ENCODE results near the gene CCDC57. TPM values are rescaled to one million over a fixed set of nuclear protein-coding genes. Genes with fewer than 3 reads are reported as not detected.

CCDC57 gene
- total RNA-seq, 1 donor from 2014 or later: 40.7 TPM

DNA sequence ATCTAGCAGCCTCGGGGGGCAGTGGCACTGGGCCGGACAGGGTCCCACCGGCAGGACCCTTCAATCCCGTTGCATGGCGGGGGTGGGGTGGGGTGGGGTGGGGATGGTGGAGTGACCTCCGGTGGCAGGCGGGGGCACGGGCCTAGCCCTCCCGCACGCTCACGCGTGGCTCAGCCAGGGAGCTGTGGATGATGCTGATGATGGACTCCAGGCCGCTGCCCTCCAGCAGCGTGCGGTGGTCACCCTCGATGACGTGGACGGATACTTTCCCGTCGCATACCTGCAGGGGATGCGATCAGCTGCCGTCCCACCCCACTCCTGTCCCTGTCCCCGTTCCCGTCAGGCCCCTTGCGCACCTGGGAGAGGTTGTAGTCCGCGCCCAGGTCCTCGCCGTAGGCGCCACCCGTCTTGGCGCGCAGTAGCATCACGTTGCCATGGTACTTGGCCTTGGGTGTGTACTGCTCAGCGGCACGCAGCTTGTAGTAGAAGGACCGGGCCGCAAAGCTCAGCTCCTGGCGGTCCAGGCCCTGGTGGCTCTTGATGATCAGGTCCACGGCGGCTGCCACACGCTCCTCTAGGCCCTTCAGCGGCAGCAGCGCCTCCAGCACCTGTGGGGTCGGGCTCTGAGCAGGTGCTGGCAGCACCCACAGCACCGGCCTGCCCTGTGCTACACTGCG lies 133.5 kb downstream of the CCDC57 start:
- Mint-ChIP-seq H3K27ac (ENCODE audit: unreplicated experiment) (no peak overlapping the region), H3K27me3 (ENCODE audit: unreplicated experiment) (peaks cover 5% of the 10 kb centered on the region), H3K4me3 (ENCODE audit: unreplicated experiment) (no peak overlapping the region), H3K4me1 (ENCODE audit: low read depth, unreplicated experiment) (no peaks in the 10 kb centered on the region), H3K36me3 (ENCODE audit: unreplicated experiment) (no peaks in the 10 kb centered on the region), H3K9me3 (ENCODE audit: unreplicated experiment) (peaks cover 8% of the 10 kb centered on the region)
- no peak for DNase-seq
- TF ChIP-seq, protein P1, sequence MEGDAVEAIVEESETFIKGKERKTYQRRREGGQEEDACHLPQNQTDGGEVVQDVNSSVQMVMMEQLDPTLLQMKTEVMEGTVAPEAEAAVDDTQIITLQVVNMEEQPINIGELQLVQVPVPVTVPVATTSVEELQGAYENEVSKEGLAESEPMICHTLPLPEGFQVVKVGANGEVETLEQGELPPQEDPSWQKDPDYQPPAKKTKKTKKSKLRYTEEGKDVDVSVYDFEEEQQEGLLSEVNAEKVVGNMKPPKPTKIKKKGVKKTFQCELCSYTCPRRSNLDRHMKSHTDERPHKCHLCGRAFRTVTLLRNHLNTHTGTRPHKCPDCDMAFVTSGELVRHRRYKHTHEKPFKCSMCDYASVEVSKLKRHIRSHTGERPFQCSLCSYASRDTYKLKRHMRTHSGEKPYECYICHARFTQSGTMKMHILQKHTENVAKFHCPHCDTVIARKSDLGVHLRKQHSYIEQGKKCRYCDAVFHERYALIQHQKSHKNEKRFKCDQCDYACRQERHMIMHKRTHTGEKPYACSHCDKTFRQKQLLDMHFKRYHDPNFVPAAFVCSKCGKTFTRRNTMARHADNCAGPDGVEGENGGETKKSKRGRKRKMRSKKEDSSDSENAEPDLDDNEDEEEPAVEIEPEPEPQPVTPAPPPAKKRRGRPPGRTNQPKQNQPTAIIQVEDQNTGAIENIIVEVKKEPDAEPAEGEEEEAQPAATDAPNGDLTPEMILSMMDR (IDR thresholded peaks at IDR 0.05; ENCODE audit: partially characterized antibody, unreplicated experiment): no peak

DNA sequence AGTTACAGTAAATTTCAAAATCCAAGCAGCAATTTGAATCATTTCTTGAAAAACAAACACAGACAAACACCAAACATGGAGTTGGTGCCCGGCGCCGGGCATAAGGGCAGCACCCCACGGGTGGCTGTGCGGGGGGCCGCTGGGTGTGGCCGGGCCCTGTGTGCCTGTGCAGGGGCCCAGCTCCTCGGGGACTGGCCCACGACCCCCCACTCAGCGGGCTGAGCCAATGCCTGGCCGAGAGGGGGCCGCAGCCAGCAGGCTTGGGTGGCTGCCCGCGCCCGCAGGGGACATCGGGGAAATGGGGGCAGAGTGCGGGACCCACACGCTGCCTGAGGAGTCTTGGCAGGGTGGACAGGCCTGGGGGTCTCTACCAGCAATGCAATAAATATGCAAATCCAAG lies 134.2 kb downstream of the CCDC57 start:
- peaks cover 8% of the 10 kb centered on the region for H3K9me3 Mint-ChIP-seq (ENCODE audit: unreplicated experiment)
- no peak overlapping the region for H3K4me3 Mint-ChIP-seq (ENCODE audit: unreplicated experiment)
- peaks cover 4% of the 10 kb centered on the region for H3K27me3 Mint-ChIP-seq (ENCODE audit: unreplicated experiment)
- H3K36me3 Mint-ChIP-seq (ENCODE audit: unreplicated experiment): no peaks in the 10 kb centered on the region
- TF ChIP-seq, protein P1 (IDR thresholded peaks at IDR 0.05; ENCODE audit: partially characterized antibody, unreplicated experiment): no peak
- DNase-seq: no peak
- H3K27ac Mint-ChIP-seq (ENCODE audit: unreplicated experiment): peak overlapping the region; percentile 62
- no peaks in the 10 kb centered on the region for H3K4me1 Mint-ChIP-seq (ENCODE audit: low read depth, unreplicated experiment)

DNA sequence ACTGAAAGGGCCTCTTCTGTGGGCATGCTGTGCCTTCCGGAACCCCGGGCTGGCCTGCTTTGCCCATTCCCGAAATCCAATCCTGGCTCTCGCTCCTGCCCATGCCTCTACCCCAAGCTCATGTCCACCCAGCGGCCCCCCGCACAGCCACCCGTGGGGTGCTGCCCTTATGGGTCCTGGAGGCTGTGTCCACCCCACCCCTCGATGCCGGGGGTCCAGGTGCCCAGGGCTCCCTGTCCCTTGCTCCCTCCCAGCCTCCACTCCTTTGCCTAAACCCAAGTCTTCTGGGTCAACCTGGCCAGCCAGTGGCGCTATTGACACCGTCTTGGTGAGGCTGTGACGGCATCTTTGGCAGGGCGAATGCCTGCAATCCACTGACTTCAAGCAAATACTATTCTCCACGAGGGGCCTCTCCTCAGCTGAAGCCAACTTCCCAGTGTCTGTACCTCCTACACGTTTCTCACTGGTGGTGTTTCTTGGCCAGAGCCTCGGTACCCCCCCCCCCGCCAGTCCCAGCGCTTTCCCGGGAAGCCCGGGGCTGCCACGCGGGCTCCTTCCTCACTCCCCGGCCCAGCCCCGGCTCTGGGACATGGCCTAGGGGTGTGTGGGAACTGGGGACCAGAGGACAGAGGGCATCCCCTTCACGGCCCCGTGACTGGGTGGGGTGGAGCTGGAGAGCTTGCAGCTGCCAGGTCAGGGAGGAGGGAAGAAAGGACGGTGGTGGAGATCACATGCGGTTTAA lies 134.9 kb downstream of the CCDC57 start:
- Mint-ChIP-seq H3K9me3 (ENCODE audit: unreplicated experiment) (peaks cover 8% of the 10 kb centered on the region), H3K4me3 (ENCODE audit: unreplicated experiment) (no peak overlapping the region), H3K27me3 (ENCODE audit: unreplicated experiment) (peaks cover 5% of the 10 kb centered on the region), H3K4me1 (ENCODE audit: low read depth, unreplicated experiment) (no peaks in the 10 kb centered on the region), H3K27ac (ENCODE audit: unreplicated experiment) (peak overlapping the region; percentile 62), H3K36me3 (ENCODE audit: unreplicated experiment) (no peaks in the 10 kb centered on the region)
- DNase-seq: no peak
- TF ChIP-seq, protein P1 (IDR thresholded peaks at IDR 0.05; ENCODE audit: partially characterized antibody, unreplicated experiment): no peak

DNA sequence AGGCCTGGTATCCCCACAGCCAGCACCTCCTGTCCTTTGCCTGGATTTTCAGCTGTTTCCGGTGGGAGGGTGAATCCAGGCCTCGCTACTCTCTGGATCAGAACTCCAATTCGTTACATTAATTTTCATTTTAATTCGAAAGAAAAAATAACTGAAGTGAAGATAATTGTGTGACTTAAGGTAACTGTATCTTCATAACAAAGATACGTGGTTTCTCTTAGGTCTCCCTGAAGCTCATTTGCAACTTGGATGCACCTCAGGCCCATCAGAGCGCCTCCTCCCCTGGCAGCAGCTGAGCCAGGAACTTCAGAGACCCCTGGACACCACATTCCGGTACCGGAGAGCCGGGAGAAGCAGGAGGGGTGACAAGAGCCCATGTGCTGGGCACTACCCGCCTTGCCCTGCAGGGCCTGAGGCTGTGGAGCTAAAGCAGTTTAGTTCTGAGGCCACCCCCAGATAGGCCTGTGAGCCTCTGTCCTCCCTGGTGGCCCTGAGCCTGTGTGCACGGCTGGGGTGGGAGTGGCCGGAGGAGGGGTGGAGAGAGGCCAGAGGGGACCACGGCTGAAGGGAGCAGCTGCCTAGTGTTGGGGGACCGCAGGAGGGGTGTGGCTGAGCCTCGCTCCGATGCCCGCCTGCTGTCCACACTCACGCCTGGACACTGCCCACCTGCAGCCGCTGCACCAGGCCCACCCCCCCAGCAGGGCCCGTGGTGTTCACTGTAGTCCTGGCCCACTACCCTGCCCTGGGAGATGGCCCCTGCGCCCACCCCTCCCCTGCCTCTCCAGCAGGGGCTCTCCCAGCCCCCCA lies 135.7 kb downstream of the CCDC57 start:
- no peak overlapping the region for H3K27ac Mint-ChIP-seq (ENCODE audit: unreplicated experiment)
- H3K36me3 Mint-ChIP-seq (ENCODE audit: unreplicated experiment): no peaks in the 10 kb centered on the region
- peak; percentile 55 for DNase-seq
- H3K4me3 Mint-ChIP-seq (ENCODE audit: unreplicated experiment): no peak overlapping the region
- H3K4me1 Mint-ChIP-seq (ENCODE audit: low read depth, unreplicated experiment): no peaks in the 10 kb centered on the region
- peaks cover 8% of the 10 kb centered on the region for H3K9me3 Mint-ChIP-seq (ENCODE audit: unreplicated experiment)
- peaks cover 5% of the 10 kb centered on the region for H3K27me3 Mint-ChIP-seq (ENCODE audit: unreplicated experiment)
- TF ChIP-seq, protein P1 (IDR thresholded peaks at IDR 0.05; ENCODE audit: partially characterized antibody, unreplicated experiment): no peak
